K562 (cell line): Measurements from ENCODE around the gene GPR152. TPM values are rescaled to one million over a fixed set of nuclear protein-coding genes. Genes with fewer than 3 reads are reported as not detected.

Experiments used
- E2F6 ChIP-seq, 2 experiments: IDR thresholded peaks; 2 replicates each; pipeline ENCODE4 v1.6.1; 2011; ENCODE audit warnings: borderline replicate concordance in 1 of 2, control low read depth in 1 of 2, low read depth in 1 of 2, low read length in 1 of 2, mild to moderate bottlenecking in 1 of 2, mixed read lengths in 1 of 2, moderate library complexity in 1 of 2; ENCODE audit not compliant: insufficient read depth in 1 of 2, insufficient read length in 1 of 2, poor library complexity in 1 of 2, severe bottlenecking in 1 of 2; ENCODE audit errors: extremely low read depth in 1 of 2
- ELK3 ChIP-seq: fragments of 450-650 bp; formaldehyde crosslinking; IDR thresholded peaks from 2 replicates; pipeline ENCODE4 v1.4.0; 2020; ENCODE audit warnings: mild to moderate bottlenecking
- EP400 ChIP-seq: fragments of 450-650 bp; IDR thresholded peaks from 2 replicates; pipeline ENCODE4 v1.6.1; 2017; ENCODE audit warnings: antibody characterized with exemption, mild to moderate bottlenecking, moderate library complexity
- ERF ChIP-seq: fragments of 450-650 bp; formaldehyde crosslinking; IDR thresholded peaks from 2 replicates; pipeline ENCODE4 v1.4.0; 2020; ENCODE audit warnings: mild to moderate bottlenecking, mixed read lengths
- FOSL1 ChIP-seq: fragments of 200-800 bp; sonication (Bioruptor generic); conservative IDR thresholded peaks from 2 replicates; pipeline ENCODE4 v1.6.1; 2016; ENCODE audit warnings: missing genetic modification characterization, missing compliant biosample characterization
- HMGN3 ChIP-seq: IDR thresholded peaks from 2 replicates; pipeline ENCODE4 v1.6.1; 2011; ENCODE audit warnings: borderline replicate concordance, low read depth, mild to moderate bottlenecking, mixed read lengths, low read length; ENCODE audit not compliant: insufficient read length; ENCODE audit errors: extremely low read depth
- MYNN ChIP-seq, 2 experiments: sonication (generic); formaldehyde crosslinking in 1 of 2; IDR thresholded peaks; 2 replicates each; pipeline versions ENCODE4 v1.5.0 to v1.6.1; 2016 to 2020; ENCODE audit warnings: antibody characterized with exemption in 1 of 2, missing genetic modification reagents in 1 of 2
- NR2C1 ChIP-seq, 2 experiments: fragments of 450-650 bp; IDR thresholded peaks; 2 replicates each; pipeline ENCODE4 v1.6.1; 2017; ENCODE audit warnings: mild to moderate bottlenecking in 2 of 2, antibody characterized with exemption in 1 of 2, inconsistent platforms in 1 of 2, missing compliant biosample characterization in 1 of 2, missing genetic modification characterization in 1 of 2
- PML ChIP-seq: IDR thresholded peaks from 2 replicates; pipeline ENCODE4 v1.6.1; 2012; ENCODE audit warnings: low read length, inconsistent platforms
- POLR2A ChIP-seq: fragments of 450-650 bp; conservative IDR thresholded peaks from 2 replicates; pipeline ENCODE4 v1.6.1; 2016
- POLR2G ChIP-seq: fragments of 200-400 bp; formaldehyde crosslinking; IDR thresholded peaks from 2 replicates; pipeline ENCODE4 v1.6.1; 2017; ENCODE audit warnings: low read depth, mild to moderate bottlenecking, antibody characterized with exemption, low read length, moderate library complexity
- SNAPC5 ChIP-seq: fragments of 250-450 bp; sonication (Bioruptor Pico); IDR thresholded peaks from 2 replicates; pipeline ENCODE4 v1.8.0; 2021; ENCODE audit warnings: moderate library complexity, mild to moderate bottlenecking, inconsistent platforms
- SPI1 ChIP-seq: IDR thresholded peaks from 2 replicates; pipeline ENCODE4 v1.6.1; 2011; ENCODE audit warnings: low read depth, low read length, control low read depth, borderline replicate concordance
- TFE3 ChIP-seq: fragments of 450-650 bp; formaldehyde crosslinking; IDR thresholded peaks from 2 replicates; pipeline ENCODE4 v1.4.0; 2020; ENCODE audit warnings: mild to moderate bottlenecking, mixed read lengths
- XRCC5 ChIP-seq: fragments of 200-400 bp; formaldehyde crosslinking; IDR thresholded peaks from 2 replicates; pipeline ENCODE4 v1.6.1; 2017; ENCODE audit warnings: low read depth, mild to moderate bottlenecking, low read length
- ZBTB17 ChIP-seq: fragments of 450-650 bp; formaldehyde crosslinking; IDR thresholded peaks from 2 replicates; pipeline ENCODE4 v1.4.0; 2020; ENCODE audit warnings: mild to moderate bottlenecking
- ZNF551 ChIP-seq: fragments of 250-450 bp; sonication (Bioruptor Pico); IDR thresholded peaks from 2 replicates; pipeline ENCODE4 v1.5.0; 2021; ENCODE audit warnings: mild to moderate bottlenecking, moderate library complexity
- ZNF780A ChIP-seq: fragments of 250-450 bp; sonication (Bioruptor Pico); IDR thresholded peaks from 2 replicates; pipeline ENCODE4 v1.5.0; 2021; ENCODE audit warnings: mild to moderate bottlenecking
- polyA plus RNA-seq, 8 experiments: library from polyadenylated mRNA; depleted of rRNA in 4 of 8; stranded (reverse) in 5 of 8; unstranded in 3 of 8; fragments of >200 nt; fragmentation: Nextera tagmentation in 2 of 8; fragmentation: Illumina TruSeq in 1 of 8; extraction: Ambion mirVana in 2 of 8; extraction: Trizol in 1 of 8; gene quantifications; 2 replicates each; pipeline versions ENCODE4 v1.2.1 to v1.2.3, GENCODE V29; 2011 to 2014; ENCODE audit warnings: inconsistent platforms in 1 of 8, missing spikeins in 1 of 8
- total RNA-seq, 7 experiments: library from RNA; depleted of rRNA in 6 of 7; stranded (reverse); fragments of >200 nt in 6 of 7; fragmentation: Illumina TruSeq in 2 of 7; extraction: Trizol in 2 of 7; gene quantifications; 2 replicates each; pipeline versions ENCODE4 v1.2.1 to v1.2.3, GENCODE V29; 2011 to 2021; ENCODE audit warnings: low replicate concordance in 1 of 7
- TF ChIP-seq, protein P1 (sequence below): fragments of 450-650 bp; IDR thresholded peaks from 2 replicates; pipeline ENCODE4 v1.6.1; 2014; ENCODE audit warnings: low read depth, mild to moderate bottlenecking, moderate library complexity, borderline replicate concordance

Gene GPR152
- total and polyA plus RNA-seq, 9 of the 15 experiments (the other 6 are each of a cell fraction or from before 2014, with no cell fraction given): not detected

DNA sequence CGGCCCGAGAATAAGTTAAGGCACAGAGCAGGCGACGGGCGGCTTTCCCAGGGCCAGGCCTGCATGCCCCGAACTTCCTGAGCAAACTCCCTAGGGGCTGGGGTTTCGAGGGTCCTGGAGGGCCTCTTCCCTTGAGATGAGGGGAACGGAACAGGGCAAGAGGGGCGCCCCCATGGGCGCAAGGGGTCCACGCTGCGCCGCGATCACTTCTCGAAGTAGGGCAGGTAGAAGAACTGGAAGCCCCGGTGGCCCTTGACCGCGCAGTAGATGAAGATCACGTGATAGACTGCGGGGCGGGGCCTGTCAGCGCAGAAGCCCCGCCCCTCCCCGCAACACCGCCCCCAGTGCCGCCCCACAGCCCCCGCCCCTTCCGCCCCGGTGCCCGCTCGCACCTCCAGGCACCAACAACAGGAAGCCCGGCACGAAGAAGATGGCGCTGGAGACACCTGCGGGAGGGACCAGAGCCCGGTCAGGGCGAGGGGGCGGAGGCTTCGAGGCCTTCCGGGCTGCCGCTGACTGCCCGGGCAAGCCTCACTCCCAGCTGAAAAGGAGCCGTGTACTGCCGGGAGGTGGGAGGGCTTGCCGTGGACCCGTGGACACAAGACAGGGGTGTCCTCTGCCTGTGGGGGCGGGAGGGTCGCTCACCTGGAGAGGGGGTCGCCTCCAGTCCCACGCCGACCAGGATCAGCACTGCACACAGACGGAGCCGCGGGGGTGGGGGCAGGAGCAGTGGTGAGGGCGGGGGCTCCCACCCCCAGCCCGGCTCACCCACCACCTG lies 12.1 kb upstream of the GPR152 start (continued):
- TF ChIP-seq TFE3 (CRISPR knock-in tag) (peak; percentile 98), ERF (no peak; the same call in 1 of the 2 replicates), SPI1 (0 out of 2 replicates have a peak, but pooled peaks have one; percentile 24), NR2C1 (IDR thresholded peaks at IDR 0.05) (peak; percentile 66), NR2C1 (tag; IDR thresholded peaks at IDR 0.05) (peak; percentile 35; the same call in 1 of the 2 replicates), MYNN (IDR thresholded peaks at IDR 0.05) (0 out of 2 replicates have a peak, but pooled peaks have one; percentile 51), MYNN (CRISPR knock-in tag; IDR thresholded peaks at IDR 0.05) (no peak), SNAPC5 (CRISPR knock-in tag) (no peak), ZNF780A (CRISPR knock-in tag) (peak; percentile 70; the same call in 1 of the 2 replicates), PML (no peak), POLR2G (peak; percentile 87), E2F6 (IDR thresholded peaks at IDR 0.05; ENCODE audit: borderline replicate concordance in 1 of 2, extremely low read depth in 1 of 2, insufficient read depth in 1 of 2, insufficient read length in 1 of 2, low read depth in 1 of 2, low read length in 1 of 2, poor library complexity in 1 of 2, severe bottlenecking in 1 of 2) (peak; percentile 14 to 76), POLR2A (peak; percentile 78), EP400 (peak; percentile 40; the same call in 1 of the 2 replicates), ZNF551 (CRISPR knock-in tag) (0 out of 2 replicates have a peak, but pooled peaks have one; percentile 30), HMGN3 (peak; percentile 20), ZBTB17 (CRISPR knock-in tag) (peak; percentile 43; the same call in 1 of the 2 replicates), FOSL1 (tag) (peak; percentile 29; the same call in 1 of the 2 replicates), XRCC5 (0 out of 2 replicates have a peak, but pooled peaks have one; percentile 11), ELK3 (no peak)
- TF ChIP-seq, protein P1, sequence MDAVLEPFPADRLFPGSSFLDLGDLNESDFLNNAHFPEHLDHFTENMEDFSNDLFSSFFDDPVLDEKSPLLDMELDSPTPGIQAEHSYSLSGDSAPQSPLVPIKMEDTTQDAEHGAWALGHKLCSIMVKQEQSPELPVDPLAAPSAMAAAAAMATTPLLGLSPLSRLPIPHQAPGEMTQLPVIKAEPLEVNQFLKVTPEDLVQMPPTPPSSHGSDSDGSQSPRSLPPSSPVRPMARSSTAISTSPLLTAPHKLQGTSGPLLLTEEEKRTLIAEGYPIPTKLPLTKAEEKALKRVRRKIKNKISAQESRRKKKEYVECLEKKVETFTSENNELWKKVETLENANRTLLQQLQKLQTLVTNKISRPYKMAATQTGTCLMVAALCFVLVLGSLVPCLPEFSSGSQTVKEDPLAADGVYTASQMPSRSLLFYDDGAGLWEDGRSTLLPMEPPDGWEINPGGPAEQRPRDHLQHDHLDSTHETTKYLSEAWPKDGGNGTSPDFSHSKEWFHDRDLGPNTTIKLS: 0 out of 2 replicates have a peak, but pooled peaks have one; percentile 32
